HG03135 (cell line): ENCODE results near the gene FBXL4.

Experiments used
- ATAC-seq: cut with Tn5 transposase; IDR thresholded peaks from one replicate; pipeline ENCODE4 v1.9.1; 2021; ENCODE audit warnings: mild to moderate bottlenecking, moderate library complexity; ENCODE audit not compliant: unreplicated experiment

The FBXL4 gene

GRCh38 chr6:98887650-98888049 is 60.1 kb downstream of the FBXL4 start:
- no peak for ATAC-seq

GRCh38 chr6:98885330-98885729 is 62.4 kb downstream of the FBXL4 start:
- ATAC-seq, result no peak

- ATAC-seq, result peak; percentile 95
These were observed 67.3 kb downstream of the FBXL4 start for GRCh38 chr6:98880486-98880885.

GRCh38 chr6:98877250-98877649 is 70.5 kb downstream of the FBXL4 start:
- no peak for ATAC-seq

- no peak for ATAC-seq
These were observed 72.4 kb downstream of the FBXL4 start for GRCh38 chr6:98875375-98875774.

- ATAC-seq, result no peak
These were observed 75.9 kb downstream of the FBXL4 start for GRCh38 chr6:98871821-98872220.

GRCh38 chr6:98871057-98871456 is 76.7 kb downstream of the FBXL4 start:
- no peak for ATAC-seq

- no peak for ATAC-seq
These were observed 83.2 kb downstream of the FBXL4 start for GRCh38 chr6:98864497-98864896.

GRCh38 chr6:98848539-98849242 is 99.1 kb downstream of the FBXL4 start:
- no peak for ATAC-seq

- ATAC-seq, result peak; percentile 52
These were observed 99.8 kb downstream of the FBXL4 start for GRCh38 chr6:98847779-98848538.

GRCh38 chr6:98847416-98847778 is 100.3 kb downstream of the FBXL4 start:
- no peak for ATAC-seq

- ATAC-seq, result no peak
These were observed 101.7 kb downstream of the FBXL4 start for GRCh38 chr6:98846021-98846380.

- peak; percentile 60 for ATAC-seq
These were observed 102.3 kb downstream of the FBXL4 start for GRCh38 chr6:98845211-98846020.

- no peak for ATAC-seq
These were observed 103.2 kb downstream of the FBXL4 start for GRCh38 chr6:98844244-98845210.

GRCh38 chr6:98843271-98844243 is 104.2 kb downstream of the FBXL4 start:
- no peak for ATAC-seq

- ATAC-seq, result no peak
These were observed 105.2 kb downstream of the FBXL4 start for GRCh38 chr6:98842342-98843180.

- no peak for ATAC-seq
These were observed 106.0 kb downstream of the FBXL4 start for GRCh38 chr6:98841621-98842341.

GRCh38 chr6:98840996-98841513 is 106.7 kb downstream of the FBXL4 start:
- ATAC-seq, result no peak
